ENCODE measurements around the gene TNFAIP1.

The TNFAIP1 gene

GRCh38 chr17:28325211-28325610 is 10.3 kb upstream of the TNFAIP1 start:
- TF ChIP-seq, protein P1, sequence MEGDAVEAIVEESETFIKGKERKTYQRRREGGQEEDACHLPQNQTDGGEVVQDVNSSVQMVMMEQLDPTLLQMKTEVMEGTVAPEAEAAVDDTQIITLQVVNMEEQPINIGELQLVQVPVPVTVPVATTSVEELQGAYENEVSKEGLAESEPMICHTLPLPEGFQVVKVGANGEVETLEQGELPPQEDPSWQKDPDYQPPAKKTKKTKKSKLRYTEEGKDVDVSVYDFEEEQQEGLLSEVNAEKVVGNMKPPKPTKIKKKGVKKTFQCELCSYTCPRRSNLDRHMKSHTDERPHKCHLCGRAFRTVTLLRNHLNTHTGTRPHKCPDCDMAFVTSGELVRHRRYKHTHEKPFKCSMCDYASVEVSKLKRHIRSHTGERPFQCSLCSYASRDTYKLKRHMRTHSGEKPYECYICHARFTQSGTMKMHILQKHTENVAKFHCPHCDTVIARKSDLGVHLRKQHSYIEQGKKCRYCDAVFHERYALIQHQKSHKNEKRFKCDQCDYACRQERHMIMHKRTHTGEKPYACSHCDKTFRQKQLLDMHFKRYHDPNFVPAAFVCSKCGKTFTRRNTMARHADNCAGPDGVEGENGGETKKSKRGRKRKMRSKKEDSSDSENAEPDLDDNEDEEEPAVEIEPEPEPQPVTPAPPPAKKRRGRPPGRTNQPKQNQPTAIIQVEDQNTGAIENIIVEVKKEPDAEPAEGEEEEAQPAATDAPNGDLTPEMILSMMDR (IDR thresholded peaks at IDR 0.05; ENCODE audit: low read length, missing control alignments): no peak
- DNase-seq (ENCODE audit: low read depth): no peak
- no peak overlapping the region for H3K4me3 ChIP-seq (replicated peaks; ENCODE audit: low read depth, low read length)

GRCh38 chr17:28326114-28326513 is 9.4 kb upstream of the TNFAIP1 start:
- DNase-seq (ENCODE audit: low read depth): no peak
- TF ChIP-seq, protein P1 (IDR thresholded peaks at IDR 0.05; ENCODE audit: low read length, missing control alignments): no peak

DNA sequence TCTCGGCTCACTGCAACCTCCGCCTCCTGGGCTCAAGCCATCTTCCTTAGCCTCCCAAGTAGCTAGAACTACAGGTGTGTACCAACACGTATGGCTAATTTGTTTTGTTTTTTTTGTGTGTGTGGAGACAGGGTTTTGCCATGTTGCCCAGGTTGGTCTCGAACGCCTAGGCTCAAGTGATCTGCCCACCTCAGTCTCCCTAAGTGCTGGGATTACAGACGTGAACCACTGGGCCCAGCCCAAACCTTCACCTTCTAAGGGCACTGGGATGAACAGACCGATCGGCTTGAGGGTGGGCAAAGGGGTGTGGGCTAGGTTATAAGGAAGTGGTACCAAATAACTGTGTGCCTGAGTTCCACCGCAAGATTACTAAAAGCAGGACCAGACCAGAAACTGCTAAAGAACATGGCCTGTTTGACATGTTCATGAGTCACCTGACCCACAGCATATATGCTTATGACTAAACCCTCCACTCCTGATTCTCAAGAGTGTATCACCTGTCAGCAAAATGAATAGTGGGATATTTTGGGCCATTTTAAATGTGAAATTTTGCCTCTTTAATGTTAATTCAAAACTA is 8.4 kb upstream of the TNFAIP1 start:
- no peak overlapping the region for H3K4me3 ChIP-seq (replicated peaks; ENCODE audit: low read depth, low read length)
- DNase-seq (ENCODE audit: low read depth): no peak
- TF ChIP-seq, protein P1 (IDR thresholded peaks at IDR 0.05; ENCODE audit: low read length, missing control alignments): no peak

More at GRCh38 chr17:28326114-28326513, 9.4 kb upstream of the TNFAIP1 start:
- H3K4me3 ChIP-seq (replicated peaks; ENCODE audit: low read depth, low read length): no peak overlapping the region

DNA sequence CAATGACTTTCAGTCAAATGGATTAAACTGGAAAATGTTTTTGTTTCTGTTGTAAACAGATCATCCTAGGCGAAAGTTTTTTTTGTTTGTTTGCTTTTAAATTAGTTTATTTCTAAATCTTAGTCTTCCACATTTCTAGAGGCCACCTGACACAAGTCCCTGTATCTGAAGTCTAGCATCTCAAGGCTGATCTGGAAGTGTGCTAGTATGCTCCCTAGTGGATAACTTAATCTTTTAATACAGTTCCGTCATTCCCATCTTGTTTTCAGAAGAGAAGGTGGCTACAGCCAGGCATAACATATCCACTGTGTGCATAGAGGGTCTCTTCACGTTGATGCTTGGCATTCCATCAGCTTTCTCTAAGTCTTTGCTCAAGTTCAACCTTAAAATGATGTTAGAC is 7.9 kb upstream of the TNFAIP1 start:
- no peak overlapping the region for H3K4me3 ChIP-seq (replicated peaks; ENCODE audit: low read depth, low read length)
- no peak for DNase-seq (ENCODE audit: low read depth)
- TF ChIP-seq, protein P1 (IDR thresholded peaks at IDR 0.05; ENCODE audit: low read length, missing control alignments): no peak

DNA sequence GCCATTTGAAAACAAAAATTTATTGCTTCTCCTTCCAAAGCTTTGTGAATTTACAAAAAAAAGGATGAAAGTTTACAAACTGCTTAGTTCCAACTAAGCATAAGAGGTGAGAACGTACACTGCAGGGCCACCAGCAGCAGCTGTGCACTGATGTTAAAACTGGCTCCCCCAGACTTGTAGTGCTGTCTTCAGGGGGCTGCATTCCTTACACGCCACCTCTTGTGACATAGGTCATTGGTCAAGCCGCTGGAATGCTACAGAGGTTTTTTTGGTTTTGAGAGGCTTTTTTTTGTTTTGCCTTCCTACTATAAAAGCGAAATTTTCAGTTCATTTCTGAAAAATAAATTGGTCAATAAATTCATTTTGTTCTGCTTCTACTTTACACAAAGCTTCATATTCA is 7.2 kb upstream of the TNFAIP1 start:
- peak; percentile 34 for DNase-seq (ENCODE audit: low read depth)
- H3K4me3 ChIP-seq (replicated peaks; ENCODE audit: low read depth, low read length): no peak overlapping the region
- TF ChIP-seq, protein P1 (IDR thresholded peaks at IDR 0.05; ENCODE audit: low read length, missing control alignments): no peak

DNA sequence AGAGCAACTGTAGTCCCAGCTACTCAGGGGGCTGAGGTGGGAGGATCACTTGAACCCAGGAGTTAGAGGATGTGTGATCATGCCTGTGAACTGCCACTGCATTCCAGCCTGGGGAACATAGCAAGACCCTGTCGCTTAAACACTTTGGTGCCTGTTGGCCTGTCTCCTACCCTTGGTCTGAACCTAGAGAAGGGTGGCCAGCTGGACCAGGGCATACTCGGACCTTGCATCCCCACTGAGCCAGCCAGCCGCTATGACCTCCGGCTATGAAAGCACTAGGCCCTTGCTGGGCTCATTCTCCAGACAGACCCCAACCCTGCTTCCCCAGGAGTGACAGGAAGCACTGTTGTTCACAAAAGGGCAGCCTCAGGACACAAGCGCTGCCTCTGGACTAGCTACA is 4.9 kb upstream of the TNFAIP1 start:
- TF ChIP-seq, protein P1 (IDR thresholded peaks at IDR 0.05; ENCODE audit: low read length, missing control alignments): no peak
- H3K4me3 ChIP-seq (replicated peaks; ENCODE audit: low read depth, low read length): no peak overlapping the region
- no peak for DNase-seq (ENCODE audit: low read depth)

DNA sequence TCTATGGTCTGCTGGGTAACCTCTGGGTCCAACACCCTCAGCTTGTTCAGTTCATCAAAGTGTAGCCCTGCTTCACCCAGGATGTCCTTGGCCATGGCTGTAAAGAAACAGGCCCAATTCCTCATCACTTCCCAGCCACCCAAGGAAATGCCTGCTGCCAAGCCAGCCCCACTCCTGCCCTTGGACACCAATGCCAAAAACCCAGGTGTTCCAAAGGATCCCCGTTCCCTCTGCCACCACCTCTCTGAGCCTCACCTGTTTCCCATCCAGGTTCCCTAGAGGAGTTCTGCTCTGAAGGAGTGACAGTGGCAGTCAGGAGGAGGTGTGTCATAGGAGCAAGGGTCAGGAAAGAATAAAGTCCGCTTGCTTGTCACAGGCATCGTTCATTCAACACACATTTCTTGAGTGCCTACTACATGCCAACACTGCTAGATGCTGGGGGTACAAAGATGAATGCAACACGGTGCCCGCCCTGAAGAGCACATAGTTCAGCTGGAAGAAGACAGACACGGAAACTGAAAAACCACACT is 3.6 kb upstream of the TNFAIP1 start:
- TF ChIP-seq, protein P1 (IDR thresholded peaks at IDR 0.05; ENCODE audit: low read length, missing control alignments): no peak
- no peak for DNase-seq (ENCODE audit: low read depth)
- H3K4me3 ChIP-seq (replicated peaks; ENCODE audit: low read depth, low read length): no peak overlapping the region
